Activated CD8-positive, alpha-beta memory T cell treated with anti-CD3 and anti-CD28 coated beads, Interleukin-2, amount 50 U/mL, for 24 hours (primary cell): ENCODE data around the gene CPNE9.

Source experiments
- DNase-seq: peaks from one replicate; pipeline ENCODE4 v3.0.0-alpha.2; 2020; ENCODE audit errors: extremely low read depth

The CPNE9 gene

GRCh38 chr3:9715764-9716437, 12.3 kb downstream of the CPNE9 start:
- no peak for DNase-seq

DNA sequence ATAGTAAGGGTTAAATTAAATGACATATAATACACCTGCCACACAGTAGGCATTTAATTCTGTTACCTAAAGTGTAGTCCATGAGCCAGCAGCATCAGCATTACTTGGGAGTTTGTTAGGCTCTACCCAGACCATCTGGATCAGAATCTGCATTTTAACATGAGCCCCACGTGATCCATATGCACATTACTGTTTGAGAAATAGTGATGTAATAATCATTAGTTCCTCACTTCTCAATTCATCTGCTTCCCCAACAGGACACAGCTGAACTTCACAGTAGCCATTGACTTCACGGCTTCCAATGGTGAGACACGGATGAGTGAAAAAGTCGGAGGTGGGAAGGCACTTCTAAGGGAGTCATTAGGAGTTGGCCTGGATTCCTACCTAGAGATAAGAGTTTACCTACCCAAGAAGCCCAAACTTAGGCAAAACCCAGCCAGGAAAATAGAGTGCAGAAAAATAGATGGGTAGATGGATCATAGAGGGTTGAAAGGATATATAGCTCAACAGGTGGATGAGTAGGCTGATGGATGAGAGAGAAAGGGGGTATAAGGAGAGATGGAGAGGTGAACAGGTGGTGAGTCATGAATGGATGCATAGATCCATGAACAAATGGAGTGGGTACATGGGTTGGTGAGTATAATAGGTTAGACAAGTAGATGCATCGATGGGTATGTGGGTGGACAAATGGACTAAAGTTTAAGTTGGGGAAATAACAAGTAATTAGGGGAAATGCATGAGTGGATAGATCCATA, 13.3 kb downstream of the CPNE9 start:
- DNase-seq = no peak

DNA sequence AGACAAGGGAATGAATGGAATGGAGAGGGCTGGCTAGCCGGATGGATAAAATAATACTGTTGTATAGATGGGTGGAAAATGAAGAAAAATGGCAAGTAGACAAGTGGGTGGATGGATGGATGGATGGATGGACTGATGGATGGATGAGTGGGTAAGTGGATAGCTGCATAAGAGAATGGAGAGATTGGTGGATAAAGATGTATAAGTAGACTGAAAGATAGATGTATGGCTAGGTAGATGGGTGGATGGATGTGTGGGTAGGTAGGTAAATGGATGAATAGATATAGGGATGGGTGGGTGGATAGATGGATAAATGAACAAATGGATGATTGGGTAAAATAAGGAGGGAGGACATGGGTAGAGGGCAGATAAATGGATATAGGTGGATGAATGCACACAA, 13.9 kb downstream of the CPNE9 start:
- no peak for DNase-seq

GRCh38 chr3:9718118-9718517, 14.5 kb downstream of the CPNE9 start:
- no peak for DNase-seq

DNA sequence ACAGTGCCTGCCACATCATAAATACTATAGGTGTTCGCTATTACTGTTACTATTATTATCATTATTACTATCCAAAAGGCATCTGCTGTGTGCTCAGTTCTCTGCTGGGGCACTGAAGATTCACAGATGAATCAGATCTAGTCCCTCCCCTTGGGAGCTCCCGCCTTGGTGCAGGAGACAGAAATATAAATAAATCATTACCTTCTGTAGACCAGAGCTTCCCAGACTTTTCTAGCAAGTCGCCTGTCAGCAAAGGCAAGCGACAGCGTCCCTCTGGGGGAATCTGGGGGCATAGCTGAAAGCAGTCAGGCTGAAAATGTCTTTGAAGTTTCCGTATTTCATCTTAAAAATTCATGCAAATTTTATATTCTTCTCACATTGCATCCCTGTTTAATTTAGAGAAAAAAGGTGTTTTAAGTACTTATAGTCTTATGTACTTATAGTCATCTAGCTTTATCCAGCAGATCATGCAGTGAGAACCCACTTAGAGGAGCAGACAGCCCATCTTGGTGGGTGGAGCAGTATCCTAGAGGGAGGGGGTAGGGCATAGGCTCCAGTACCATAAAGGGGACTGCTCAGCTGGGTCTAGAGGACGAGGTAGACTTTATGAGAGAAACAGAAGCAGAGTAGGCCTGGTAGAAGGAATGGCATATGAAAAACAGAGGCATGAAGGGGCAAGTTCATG, 17.5 kb downstream of the CPNE9 start:
- DNase-seq = no peak

- DNase-seq = no peak
These were observed 18.0 kb downstream of the CPNE9 start for GRCh38 chr3:9721700-9722060.

DNA sequence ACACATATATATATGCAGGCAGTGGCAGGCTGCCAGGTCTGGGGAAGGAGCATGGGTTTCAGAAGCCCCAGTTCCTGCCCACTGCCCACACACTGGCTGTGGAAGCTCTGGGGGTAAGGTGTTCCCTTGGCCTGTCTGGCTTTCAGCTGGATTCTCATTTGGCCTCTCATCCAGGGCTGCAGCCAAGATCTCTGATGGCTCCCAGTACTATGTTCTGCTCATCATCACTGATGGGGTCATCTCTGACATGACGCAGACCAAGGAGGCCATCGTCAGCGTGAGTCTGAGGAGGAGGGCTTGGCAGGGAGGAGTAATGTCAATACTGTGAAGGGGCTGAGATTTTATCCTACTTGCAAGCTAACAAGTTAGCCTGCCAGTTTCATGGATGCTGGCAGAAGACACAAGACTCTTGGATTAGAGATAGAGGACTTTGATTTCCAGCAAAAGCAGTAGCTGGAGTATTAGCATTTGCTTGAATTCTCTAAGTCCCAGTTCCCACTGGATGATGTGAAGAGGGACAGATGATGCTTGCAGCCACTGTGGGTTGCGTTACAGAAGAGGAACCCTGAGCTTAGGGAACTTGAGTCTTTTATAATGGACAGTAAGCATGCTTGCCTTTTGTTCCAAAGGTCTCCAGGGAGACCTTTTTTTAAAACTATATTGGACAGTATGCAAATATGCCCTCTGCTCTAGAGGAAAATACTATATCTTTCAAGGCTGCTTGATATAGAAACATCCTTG, 22.3 kb downstream of the CPNE9 start:
- DNase-seq = no peak

DNA sequence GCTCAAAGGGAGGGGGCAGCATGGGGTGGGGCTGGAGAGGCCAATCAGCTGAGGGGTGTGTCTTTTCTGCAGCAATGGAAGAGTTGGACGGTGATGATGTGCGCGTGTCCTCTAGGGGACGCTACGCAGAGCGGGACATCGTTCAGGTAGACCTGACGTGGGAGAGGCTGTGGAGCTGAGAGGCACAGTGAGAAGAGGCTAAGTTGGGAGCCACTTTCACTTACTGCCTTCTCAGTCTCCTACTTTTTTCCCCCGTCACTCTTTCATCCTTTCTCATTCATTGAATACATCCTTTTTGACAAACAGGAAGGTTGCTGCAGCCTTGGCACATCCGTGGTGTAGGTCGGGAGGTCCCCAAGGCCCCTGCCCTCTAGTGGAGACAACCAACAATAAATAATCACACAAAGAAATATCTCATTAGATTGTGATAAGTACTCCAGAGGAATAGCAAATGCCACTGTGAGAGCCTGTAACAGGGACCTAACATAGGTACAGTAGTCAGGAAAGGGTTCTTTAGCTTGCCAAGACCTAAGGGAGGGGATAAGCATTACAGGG, 23.5 kb downstream of the CPNE9 start:
- no peak for DNase-seq

DNA sequence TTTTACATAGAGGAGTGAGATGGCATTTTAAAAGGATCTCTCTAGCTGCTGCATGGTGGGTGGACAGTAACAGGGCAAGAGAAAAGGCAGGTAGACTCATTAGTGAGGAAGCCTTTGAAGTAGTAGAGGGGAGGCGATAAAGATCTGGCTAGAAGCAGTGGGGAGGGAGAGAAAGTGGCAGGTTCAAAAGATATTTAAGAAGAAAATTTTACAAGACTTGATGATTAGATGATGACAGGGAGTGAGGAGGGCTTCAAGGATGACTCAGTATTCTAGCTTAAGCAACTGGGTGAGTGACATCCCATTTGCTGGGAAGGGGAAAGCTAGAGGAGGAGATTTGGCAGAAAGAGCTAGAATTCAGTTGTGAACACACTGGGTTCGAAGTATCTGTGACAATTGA, 24.1 kb downstream of the CPNE9 start:
- DNase-seq = no peak

DNA sequence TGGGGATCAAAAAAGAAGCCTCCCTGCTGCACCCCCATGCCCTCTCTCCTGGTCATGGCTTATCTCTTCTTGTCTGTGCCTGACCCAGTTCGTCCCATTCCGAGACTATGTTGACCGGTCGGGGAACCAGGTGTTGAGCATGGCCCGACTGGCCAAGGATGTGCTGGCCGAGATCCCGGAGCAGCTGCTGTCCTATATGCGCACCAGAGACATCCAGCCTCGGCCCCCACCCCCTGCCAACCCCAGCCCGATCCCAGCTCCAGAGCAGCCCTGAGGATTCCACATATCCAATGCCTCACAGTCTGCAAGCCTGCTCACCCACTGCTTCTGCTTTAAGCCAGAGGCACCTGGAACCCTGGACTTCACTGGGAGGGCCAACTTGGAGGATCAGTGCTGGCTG, 25.8 kb downstream of the CPNE9 start:
- DNase-seq = no peak

- no peak for DNase-seq
These were observed 27.1 kb downstream of the CPNE9 start for GRCh38 chr3:9730657-9731205.

DNA sequence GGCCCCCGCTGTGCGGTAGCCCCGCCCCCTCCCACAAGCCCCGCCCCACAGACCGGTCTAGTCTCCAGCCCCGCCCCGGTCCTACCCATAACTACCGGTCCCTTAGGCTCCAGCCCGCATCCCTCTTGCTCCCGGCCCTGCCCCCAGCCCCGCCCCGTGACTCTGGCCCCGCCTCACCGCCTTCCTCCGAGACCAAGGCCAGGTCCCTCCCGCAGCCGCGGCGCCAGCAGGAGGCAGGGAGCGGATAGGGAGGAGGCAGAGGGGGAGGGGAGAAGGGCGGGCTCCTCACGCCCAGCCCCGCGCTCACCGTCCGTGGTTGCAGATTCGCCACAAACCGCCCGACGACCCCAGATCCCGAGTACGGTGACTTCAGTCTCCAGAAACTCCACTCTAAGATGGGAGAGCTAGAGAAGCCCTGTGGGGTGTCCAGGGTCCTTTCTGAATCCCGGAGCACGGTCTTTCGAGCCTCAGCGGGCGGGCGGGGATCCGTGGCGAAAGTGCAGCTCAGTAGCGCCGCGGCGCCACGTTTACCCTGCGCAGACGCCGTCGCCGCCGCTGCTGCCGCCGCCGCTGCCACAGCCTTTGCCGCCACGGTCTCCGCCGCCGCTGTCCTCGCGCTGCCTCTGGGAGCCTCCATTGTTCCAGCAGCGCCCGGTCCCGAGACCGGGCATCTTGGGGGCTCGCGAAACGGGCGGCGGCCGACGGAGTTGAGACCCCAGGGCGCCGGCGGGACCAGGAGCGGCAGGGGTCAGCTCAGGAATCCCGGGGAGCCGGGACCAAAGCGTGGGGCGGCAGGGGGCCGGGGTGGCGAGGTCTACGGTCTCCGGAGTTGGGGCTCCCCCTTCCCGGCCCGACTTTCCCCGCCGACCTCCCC, 27.8 kb downstream of the CPNE9 start, which contains the start of gene BRPF1:
BRPF1 (plus strand) TSS at position 530 of the 874 bp plus-strand sequence. CDS start 2,406 bp downstream, outside the sequence.
- DNase-seq = peak; percentile 98

GRCh38 chr3:9732080-9732739, 28.6 kb downstream of the CPNE9 start:
- no peak for DNase-seq

GRCh38 chr3:9732740-9733115, 29.1 kb downstream of the CPNE9 start:
- no peak for DNase-seq

- DNase-seq = no peak
These were observed 33.2 kb downstream of the CPNE9 start for GRCh38 chr3:9736831-9737230.

- no peak for DNase-seq
These were observed 35.5 kb downstream of the CPNE9 start for GRCh38 chr3:9739181-9739580.

- no peak for DNase-seq
These were observed 38.9 kb downstream of the CPNE9 start for GRCh38 chr3:9742560-9742959.

- no peak for DNase-seq
These were observed 39.9 kb downstream of the CPNE9 start for GRCh38 chr3:9743548-9743947.

- no peak for DNase-seq
These were observed 40.5 kb downstream of the CPNE9 start for GRCh38 chr3:9744162-9744561.

- DNase-seq = no peak
These were observed 41.9 kb downstream of the CPNE9 start for GRCh38 chr3:9745521-9745920.
